Vagina (tissue), 2 donors: Measurements from ENCODE around the gene CEP70. TPM values are rescaled to one million over a fixed set of nuclear protein-coding genes. Genes with fewer than 3 reads are reported as not detected.
"Not testable (repeated sequence)": the region's sequence is repeated elsewhere in the genome, so short reads cannot be mapped to it uniquely, and the experiment has no call there.

Experiments
- DNase-seq, 2 donors: peaks; one replicate each; pipeline ENCODE4 v3.0.0-alpha.2; 2017; ENCODE audit errors: extremely low spot score in 2 of 2
- H3K27ac ChIP-seq: fragments of 200-600 bp; sonication (generic); one replicate; pipeline ENCODE4 v1.5.1; 2019
- H3K27me3 ChIP-seq: fragments of 200-600 bp; sonication (generic); one replicate; pipeline ENCODE4 v1.5.1; 2019
- H3K36me3 ChIP-seq, 2 donors: fragments of 200-600 bp; sonication (generic); one replicate each; pipeline ENCODE4 v1.5.1; 2017 to 2019
- H3K4me1 ChIP-seq: fragments of 200-600 bp; sonication (generic); one replicate; pipeline ENCODE4 v1.5.1; 2019
- H3K4me3 ChIP-seq, 2 donors: fragments of 200-600 bp; sonication (generic); 1 replicate in 1 of 2; 2 replicates in 1 of 2; pipeline ENCODE4 v1.5.1; 2016 to 2019
- H3K9me3 ChIP-seq: fragments of 200-600 bp; sonication (generic); one replicate; pipeline ENCODE4 v1.5.1; 2019
- POLR2A ChIP-seq, 2 donors: fragments of 450-650 bp; IDR thresholded peaks; one replicate each; pipeline ENCODE4 v1.6.1; 2017; ENCODE audit warnings: antibody characterized with exemption in 2 of 2, mild to moderate bottlenecking in 2 of 2, moderate library complexity in 2 of 2
- POLR2AphosphoS5 ChIP-seq, 2 donors: sonication (generic); formaldehyde crosslinking; IDR thresholded peaks; one replicate each; pipeline ENCODE4 v1.9.0; 2017; ENCODE audit warnings: antibody characterized with exemption in 2 of 2, mild to moderate bottlenecking in 2 of 2, low read depth in 1 of 2; ENCODE audit not compliant: insufficient read depth in 1 of 2
- intact Hi-C: fragments of 100-400 bp; cut with DNase I; formaldehyde crosslinking; loops from one replicate; pipeline ENCODE4 v1.15.1; 2023
- total RNA-seq: library from RNA; depleted of rRNA; stranded (reverse); fragments of >200 nt; gene quantifications from one replicate; pipeline ENCODE4 v1.2.3, GENCODE V29; 2016
- TF ChIP-seq, protein P1 (sequence below), 3 experiments: fragments of 450-650 bp in 2 of 3; fragments of 200-600 bp in 1 of 3; sonication (generic) in 1 of 3; IDR thresholded peaks; one replicate each; pipeline ENCODE4 v1.5.1; 2017 to 2019; ENCODE audit warnings: antibody characterized with exemption in 3 of 3, mild to moderate bottlenecking in 2 of 3, moderate library complexity in 2 of 3

CEP70 gene
- total RNA-seq, 1 donor from 2014 or later: 31.7 TPM

DNA sequence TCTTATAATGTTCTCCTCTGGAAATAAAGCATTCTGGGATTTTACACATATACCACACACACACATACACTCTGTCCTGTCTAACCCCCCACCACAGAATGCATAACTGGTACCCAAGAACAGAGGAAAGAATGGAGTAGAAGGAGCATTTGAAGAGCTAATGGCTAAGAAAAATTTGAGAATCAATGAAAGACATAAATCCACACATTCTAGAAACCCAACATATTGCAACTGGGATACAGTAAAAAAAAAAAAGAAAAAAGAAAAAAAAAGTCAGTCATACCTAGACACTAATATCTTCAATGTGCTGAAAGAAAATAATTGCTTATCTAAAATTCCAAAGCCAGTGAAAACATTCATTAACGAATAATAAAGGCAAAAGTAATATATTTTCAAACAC lies 20.9 kb downstream of the CEP70 start:
- H3K4me1 ChIP-seq: no peaks in the 10 kb centered on the region
- DNase-seq: no peak
- intact Hi-C loops: no loop called here

GRCh38 chr3:138569624-138570023 lies 24.4 kb downstream of the CEP70 start:
- peaks cover 0 to 13% of the 10 kb centered on the region in 2 donors for H3K36me3 ChIP-seq
- intact Hi-C loops, DNase-seq, H3K4me1 ChIP-seq, H3K27ac ChIP-seq, H3K9me3 ChIP-seq, H3K27me3 ChIP-seq, H3K4me3 ChIP-seq: not testable (repeated sequence)

More for the DNA sequence above, 20.9 kb downstream of the CEP70 start:
- TF ChIP-seq POLR2AphosphoS5 (IDR thresholded peaks at IDR 0.05; ENCODE audit: insufficient read depth in 1 of 2, low read depth in 1 of 2): no peak
- TF ChIP-seq, protein P1, sequence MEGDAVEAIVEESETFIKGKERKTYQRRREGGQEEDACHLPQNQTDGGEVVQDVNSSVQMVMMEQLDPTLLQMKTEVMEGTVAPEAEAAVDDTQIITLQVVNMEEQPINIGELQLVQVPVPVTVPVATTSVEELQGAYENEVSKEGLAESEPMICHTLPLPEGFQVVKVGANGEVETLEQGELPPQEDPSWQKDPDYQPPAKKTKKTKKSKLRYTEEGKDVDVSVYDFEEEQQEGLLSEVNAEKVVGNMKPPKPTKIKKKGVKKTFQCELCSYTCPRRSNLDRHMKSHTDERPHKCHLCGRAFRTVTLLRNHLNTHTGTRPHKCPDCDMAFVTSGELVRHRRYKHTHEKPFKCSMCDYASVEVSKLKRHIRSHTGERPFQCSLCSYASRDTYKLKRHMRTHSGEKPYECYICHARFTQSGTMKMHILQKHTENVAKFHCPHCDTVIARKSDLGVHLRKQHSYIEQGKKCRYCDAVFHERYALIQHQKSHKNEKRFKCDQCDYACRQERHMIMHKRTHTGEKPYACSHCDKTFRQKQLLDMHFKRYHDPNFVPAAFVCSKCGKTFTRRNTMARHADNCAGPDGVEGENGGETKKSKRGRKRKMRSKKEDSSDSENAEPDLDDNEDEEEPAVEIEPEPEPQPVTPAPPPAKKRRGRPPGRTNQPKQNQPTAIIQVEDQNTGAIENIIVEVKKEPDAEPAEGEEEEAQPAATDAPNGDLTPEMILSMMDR (IDR thresholded peaks at IDR 0.05): no peak
- no peak for TF ChIP-seq POLR2A (IDR thresholded peaks at IDR 0.05)
- peaks cover 0 to 13% of the 10 kb centered on the region in 2 donors for H3K36me3 ChIP-seq
- H3K27ac ChIP-seq: no peak overlapping the region
- H3K9me3 ChIP-seq: no peaks in the 10 kb centered on the region
- no peaks in the 10 kb centered on the region for H3K27me3 ChIP-seq
- H3K4me3 ChIP-seq: no peak overlapping the region

GRCh38 chr3:138569090-138569489 lies 25.0 kb downstream of the CEP70 start:
- Histone ChIP-seq H3K36me3 (peaks cover 0 to 12% of the 10 kb centered on the region in 2 donors), H3K4me1 (no peaks in the 10 kb centered on the region), H3K27ac (no peak overlapping the region), H3K27me3 (no peaks in the 10 kb centered on the region), H3K9me3 (no peaks in the 10 kb centered on the region), H3K4me3 (no peak overlapping the region)
- intact Hi-C loops: no loop called here
- DNase-seq: no peak
- TF ChIP-seq, protein P1 (IDR thresholded peaks at IDR 0.05): no peak
- TF ChIP-seq POLR2A (IDR thresholded peaks at IDR 0.05) (no peak), POLR2AphosphoS5 (IDR thresholded peaks at IDR 0.05; ENCODE audit: insufficient read depth in 1 of 2, low read depth in 1 of 2) (no peak)

GRCh38 chr3:138567403-138567802 lies 26.7 kb downstream of the CEP70 start:
- no peak for DNase-seq
- Histone ChIP-seq H3K4me3 (no peak overlapping the region), H3K4me1 (no peaks in the 10 kb centered on the region), H3K36me3 (peaks cover 0 to 6% of the 10 kb centered on the region in 2 donors), H3K27me3 (no peaks in the 10 kb centered on the region), H3K9me3 (no peaks in the 10 kb centered on the region), H3K27ac (no peak overlapping the region)
- no peak for TF ChIP-seq POLR2AphosphoS5 (IDR thresholded peaks at IDR 0.05; ENCODE audit: insufficient read depth in 1 of 2, low read depth in 1 of 2)
- TF ChIP-seq POLR2A (IDR thresholded peaks at IDR 0.05): no peak
- TF ChIP-seq, protein P1 (IDR thresholded peaks at IDR 0.05): no peak
- intact Hi-C loops: no loop called here

DNA sequence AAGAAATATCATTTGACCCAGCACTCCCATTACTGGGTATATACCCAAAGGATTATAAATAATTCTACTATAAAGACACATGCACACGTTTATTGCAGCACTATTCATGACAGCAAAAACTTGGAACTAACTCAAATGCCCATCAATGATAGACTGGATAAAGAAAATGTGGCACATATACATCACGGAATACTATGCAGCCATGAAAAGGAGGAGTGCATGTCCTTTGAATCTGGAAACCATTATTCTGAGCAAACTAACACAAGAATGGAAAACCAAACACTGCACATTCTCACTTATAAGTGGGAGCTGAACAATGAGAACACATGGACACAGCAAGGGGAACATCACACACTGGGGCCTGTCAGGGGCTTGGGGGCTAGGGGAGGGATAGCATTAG lies 27.8 kb downstream of the CEP70 start:
- H3K4me3 ChIP-seq, H3K9me3 ChIP-seq, H3K27me3 ChIP-seq, H3K4me1 ChIP-seq, H3K36me3 ChIP-seq, DNase-seq, intact Hi-C loops, H3K27ac ChIP-seq: not testable (repeated sequence)

- DNase-seq, intact Hi-C loops, H3K27ac ChIP-seq, H3K27me3 ChIP-seq, H3K4me3 ChIP-seq, H3K4me1 ChIP-seq: not testable (repeated sequence)
- Histone ChIP-seq H3K36me3 (peaks cover 0 to 24% of the 10 kb centered on the region in 2 donors), H3K9me3 (peaks cover 13% of the 10 kb centered on the region)
Measured at GRCh38 chr3:138562902-138563301, 31.2 kb downstream of the CEP70 start.

DNA sequence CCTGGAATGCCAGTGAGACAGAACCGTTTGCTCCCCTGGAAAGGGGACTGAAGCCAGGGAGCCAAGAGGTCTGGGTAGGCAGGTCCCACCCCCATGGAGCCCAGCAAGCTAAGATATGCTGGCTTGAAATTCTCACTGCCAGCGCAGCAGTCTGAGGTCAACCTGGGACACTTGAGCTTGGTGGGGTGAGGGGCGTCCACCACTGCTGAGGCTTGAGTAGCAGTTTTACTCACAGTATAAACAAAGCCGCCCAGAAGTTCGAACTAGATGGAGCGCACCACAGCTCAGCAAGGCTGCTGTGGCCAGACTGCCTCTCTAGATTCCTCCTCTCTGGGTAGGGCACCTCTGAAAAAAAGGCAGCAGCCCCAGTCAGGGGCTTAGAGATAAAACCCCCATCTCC lies 33.6 kb downstream of the CEP70 start:
- DNase-seq: no peak
- Histone ChIP-seq H3K9me3 (peaks cover 13% of the 10 kb centered on the region), H3K27ac (no peak overlapping the region), H3K4me1 (no peaks in the 10 kb centered on the region), H3K4me3 (no peak overlapping the region), H3K27me3 (no peaks in the 10 kb centered on the region), H3K36me3 (peaks cover 0 to 34% of the 10 kb centered on the region in 2 donors)
- intact Hi-C loops: no loop called here
- TF ChIP-seq POLR2A (IDR thresholded peaks at IDR 0.05): no peak
- no peak for TF ChIP-seq POLR2AphosphoS5 (IDR thresholded peaks at IDR 0.05; ENCODE audit: insufficient read depth in 1 of 2, low read depth in 1 of 2)
- TF ChIP-seq, protein P1 (IDR thresholded peaks at IDR 0.05): no peak
